Trophoblast cell (in vitro differentiated cells and primary cell): Measurements from ENCODE around the gene MAP3K1.

ENCODE experiments used
- DNase-seq, 2 donors: peaks; one replicate each; pipeline ENCODE4 v3.0.0-alpha.2; 2016
- H2AFZ ChIP-seq: 2 replicates; pipeline ENCODE4 v1.6.1; 2013; ENCODE audit warnings: low read length, moderate library complexity, mild to moderate bottlenecking; ENCODE audit not compliant: insufficient read depth, poor library complexity
- H2AK5ac ChIP-seq: 2 replicates; pipeline ENCODE4 v1.6.1; 2013; ENCODE audit warnings: mild to moderate bottlenecking, low read length
- H2BK120ac ChIP-seq: 2 replicates; pipeline ENCODE4 v1.6.1; 2013; ENCODE audit warnings: low read length, mild to moderate bottlenecking, moderate library complexity; ENCODE audit not compliant: insufficient read depth, poor library complexity
- H2BK12ac ChIP-seq: 2 replicates; pipeline ENCODE4 v1.6.1; 2013; ENCODE audit warnings: mild to moderate bottlenecking, low read length, moderate library complexity
- H2BK5ac ChIP-seq: 2 replicates; pipeline ENCODE4 v1.6.1; 2013; ENCODE audit warnings: low read length, low read depth, moderate library complexity, mild to moderate bottlenecking; ENCODE audit not compliant: poor library complexity
- H3K14ac ChIP-seq: 2 replicates; pipeline ENCODE4 v1.6.1; 2013; ENCODE audit warnings: mild to moderate bottlenecking, low read length
- H3K18ac ChIP-seq: 2 replicates; pipeline ENCODE4 v1.6.1; 2013; ENCODE audit warnings: mild to moderate bottlenecking, low read length
- H3K23ac ChIP-seq: 2 replicates; pipeline ENCODE4 v1.6.1; 2013; ENCODE audit warnings: low read length
- H3K27ac ChIP-seq: 2 replicates; pipeline ENCODE4 v1.5.1; 2013; ENCODE audit warnings: low read depth, mild to moderate bottlenecking, inconsistent platforms, low read length, moderate library complexity
- H3K27me3 ChIP-seq: 2 replicates; pipeline ENCODE4 v1.6.1; 2013; ENCODE audit warnings: inconsistent platforms, mild to moderate bottlenecking, low read length, moderate library complexity; ENCODE audit not compliant: insufficient read depth
- H3K36me3 ChIP-seq, 2 experiments: 1 replicate in 1 of 2; 2 replicates in 1 of 2; pipeline ENCODE4 v1.6.1; 2013; ENCODE audit warnings: low read length in 2 of 2, mild to moderate bottlenecking in 2 of 2, moderate library complexity in 1 of 2; ENCODE audit not compliant: insufficient read depth in 2 of 2, control insufficient read depth in 1 of 2
- H3K4ac ChIP-seq: 2 replicates; pipeline ENCODE4 v1.6.1; 2013; ENCODE audit warnings: low read depth, mild to moderate bottlenecking, low read length, moderate library complexity
- H3K4me1 ChIP-seq, 2 experiments: 1 replicate in 1 of 2; 2 replicates in 1 of 2; pipeline ENCODE4 v1.6.1; 2013; ENCODE audit warnings: low read length in 2 of 2, mild to moderate bottlenecking in 2 of 2, moderate library complexity in 1 of 2; ENCODE audit not compliant: insufficient read depth in 2 of 2, control insufficient read depth in 1 of 2
- H3K4me2 ChIP-seq: 2 replicates; pipeline ENCODE4 v1.6.1; 2013; ENCODE audit warnings: inconsistent platforms, mild to moderate bottlenecking, low read length, moderate library complexity
- H3K4me3 ChIP-seq: 2 replicates; pipeline ENCODE4 v1.5.1; 2013; ENCODE audit warnings: mild to moderate bottlenecking, low read depth, low read length, inconsistent platforms
- H3K79me1 ChIP-seq: one replicate; pipeline ENCODE4 v1.6.1; 2013; ENCODE audit warnings: low read length
- H3K79me2 ChIP-seq: 2 replicates; pipeline ENCODE4 v1.6.1; 2013; ENCODE audit warnings: low read length, mild to moderate bottlenecking; ENCODE audit not compliant: control insufficient read depth, insufficient read depth, poor library complexity
- H3K9ac ChIP-seq: 2 replicates; pipeline ENCODE4 v1.6.1; 2013; ENCODE audit warnings: mild to moderate bottlenecking, low read length
- H3K9me3 ChIP-seq: 2 replicates; pipeline ENCODE4 v1.6.1; 2013; ENCODE audit warnings: low read depth, mild to moderate bottlenecking, control low read depth, inconsistent platforms, low read length; ENCODE audit not compliant: insufficient read depth
- H4K12ac ChIP-seq: 2 replicates; pipeline ENCODE4 v1.6.1; 2013; ENCODE audit warnings: low read depth, mild to moderate bottlenecking, low read length, moderate library complexity
- H4K8ac ChIP-seq: 2 replicates; pipeline ENCODE4 v1.6.1; 2013; ENCODE audit warnings: low read depth, mild to moderate bottlenecking, low read length, moderate library complexity
- H4K91ac ChIP-seq: one replicate; pipeline ENCODE4 v1.6.1; 2013; ENCODE audit warnings: low read depth, mild to moderate bottlenecking, low read length, moderate library complexity
- WGBS: extraction: QIAGEN DNeasy Blood & Tissue Kit; methylation state at CpG from one replicate; pipeline ENCODE4 v1.1.7; 2013; ENCODE audit warnings: missing lambda C conversion rate; ENCODE audit not compliant: insufficient read length, insufficient coverage; ENCODE audit errors: extremely low coverage; 5-methylcytosine and 5-hydroxymethylcytosine counted together

The MAP3K1 gene

DNA sequence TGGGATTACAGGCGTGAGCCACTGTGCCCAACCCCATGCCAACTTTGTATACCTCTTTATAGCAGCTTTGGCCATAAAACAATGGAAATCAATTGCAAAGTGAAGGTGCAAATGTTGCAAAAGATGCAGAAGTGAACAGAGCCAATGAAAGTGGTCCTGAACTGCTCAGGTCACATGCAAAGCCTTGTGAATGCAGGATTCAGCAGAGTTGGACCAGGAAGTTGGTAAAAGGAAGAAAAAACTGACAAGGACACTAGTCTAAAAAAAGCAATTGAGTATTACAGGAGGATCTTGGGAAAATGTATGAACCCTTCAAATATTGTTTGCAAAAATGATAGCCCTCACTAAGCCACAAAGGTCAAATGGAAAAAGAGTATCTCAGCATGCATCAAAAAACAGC, 4.5 kb upstream of the MAP3K1 start:
- Histone ChIP-seq H2BK5ac (no peak overlapping the region), H2BK120ac (no peak overlapping the region), H3K14ac (no peak overlapping the region), H3K79me2 (peaks cover 7% of the 10 kb centered on the region), H3K18ac (no peak overlapping the region), H3K4me3 (no peak overlapping the region), H3K23ac (no peak overlapping the region), H4K91ac (no peak overlapping the region), H3K79me1 (peaks cover 14% of the 10 kb centered on the region), H3K4me1 (peaks cover 2 to 5% of the 10 kb centered on the region in 2 experiments), H3K4ac (no peak overlapping the region), H2AFZ (no peak overlapping the region), H3K27me3 (no peaks in the 10 kb centered on the region), H3K27ac (no peak overlapping the region), H3K9me3 (no peaks in the 10 kb centered on the region), H3K9ac (no peak overlapping the region), H2AK5ac (no peak overlapping the region), H3K36me3 (no peaks in the 10 kb centered on the region), H2BK12ac (no peak overlapping the region), H4K12ac (no peak overlapping the region), H3K4me2 (no peak overlapping the region), H4K8ac (no peak overlapping the region)
- DNase-seq, result no peak
- WGBS, result no CpG with 5 or more reads among the region's 1 CpG

DNA sequence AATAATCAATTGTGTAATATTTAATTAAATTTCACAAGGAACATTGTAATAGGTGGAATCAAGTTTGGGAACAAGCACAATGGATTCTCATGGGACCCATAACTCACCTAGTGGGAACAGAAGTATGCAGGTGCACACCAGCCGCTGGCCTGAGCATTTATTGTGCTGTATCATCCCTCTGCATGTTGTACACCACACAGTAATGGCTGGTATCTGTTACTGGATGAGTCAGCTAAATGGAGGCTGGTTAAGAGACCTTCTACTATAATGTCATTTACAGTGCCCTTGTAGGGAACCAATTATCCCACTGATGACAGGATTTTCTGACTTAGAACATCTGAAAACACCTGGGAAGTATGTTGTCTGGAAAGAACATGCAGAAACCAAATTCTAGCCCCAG, 3.2 kb upstream of the MAP3K1 start:
- no peaks in the 10 kb centered on the region for H3K9me3 ChIP-seq
- H3K14ac ChIP-seq, result no peak overlapping the region
- WGBS, result no CpG with 5 or more reads among the region's 1 CpG
- H4K8ac ChIP-seq, result no peak overlapping the region
- H4K91ac ChIP-seq, result no peak overlapping the region
- no peak overlapping the region for H3K27ac ChIP-seq
- no peak overlapping the region for H3K18ac ChIP-seq
- no peak overlapping the region for H3K4ac ChIP-seq
- H4K12ac ChIP-seq, result no peak overlapping the region
- H3K4me3 ChIP-seq, result no peak overlapping the region
- H3K36me3 ChIP-seq, result no peaks in the 10 kb centered on the region
- DNase-seq, result peak in 1 of 2 donors; percentile 36
- H3K27me3 ChIP-seq, result no peaks in the 10 kb centered on the region
- H3K79me2 ChIP-seq, result peaks cover 14% of the 10 kb centered on the region
- H3K9ac ChIP-seq, result no peak overlapping the region
- H2BK5ac ChIP-seq, result no peak overlapping the region
- H2BK12ac ChIP-seq, result no peak overlapping the region
- H3K4me2 ChIP-seq, result no peak overlapping the region
- H3K23ac ChIP-seq, result no peak overlapping the region
- peaks cover 2 to 5% of the 10 kb centered on the region in 2 experiments for H3K4me1 ChIP-seq
- H2AK5ac ChIP-seq, result no peak overlapping the region
- H3K79me1 ChIP-seq, result peaks cover 22% of the 10 kb centered on the region
- no peak overlapping the region for H2AFZ ChIP-seq
- no peak overlapping the region for H2BK120ac ChIP-seq

DNA sequence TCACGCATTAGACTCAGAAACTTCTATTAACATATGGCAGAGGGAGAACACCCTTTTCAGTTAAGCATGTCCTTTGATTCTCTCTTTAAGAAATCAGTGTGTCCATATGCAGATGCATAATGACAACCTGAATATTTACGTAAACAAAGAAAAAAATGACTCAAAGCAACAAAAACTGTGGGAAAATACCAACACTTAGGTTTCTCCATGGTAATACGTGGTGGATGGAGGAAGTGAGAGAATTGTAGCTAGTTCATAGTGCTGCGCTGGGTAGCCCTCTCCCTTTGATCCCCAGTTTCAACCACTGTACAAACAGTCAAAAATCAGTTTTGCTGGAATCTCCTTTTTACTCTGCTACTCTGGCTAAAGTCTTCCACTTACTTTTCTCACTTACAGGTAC, 2.0 kb upstream of the MAP3K1 start:
- Histone ChIP-seq H3K79me2 (peaks cover 14% of the 10 kb centered on the region), H3K9me3 (no peaks in the 10 kb centered on the region), H3K4me2 (no peak overlapping the region), H4K91ac (no peak overlapping the region), H3K27ac (no peak overlapping the region), H4K12ac (no peak overlapping the region), H2BK120ac (no peak overlapping the region), H3K9ac (no peak overlapping the region), H2AK5ac (no peak overlapping the region), H3K4me1 (peaks cover 2 to 5% of the 10 kb centered on the region in 2 experiments), H3K18ac (no peak overlapping the region), H3K36me3 (no peaks in the 10 kb centered on the region), H3K79me1 (peaks cover 22% of the 10 kb centered on the region), H3K27me3 (no peaks in the 10 kb centered on the region), H3K4ac (no peak overlapping the region), H3K14ac (no peak overlapping the region), H2BK5ac (no peak overlapping the region), H3K23ac (no peak overlapping the region), H2AFZ (no peak overlapping the region), H2BK12ac (no peak overlapping the region), H4K8ac (no peak overlapping the region), H3K4me3 (no peak overlapping the region)
- no peak for DNase-seq
- no CpG with 5 or more reads among the region's 4 CpGs for WGBS

DNA sequence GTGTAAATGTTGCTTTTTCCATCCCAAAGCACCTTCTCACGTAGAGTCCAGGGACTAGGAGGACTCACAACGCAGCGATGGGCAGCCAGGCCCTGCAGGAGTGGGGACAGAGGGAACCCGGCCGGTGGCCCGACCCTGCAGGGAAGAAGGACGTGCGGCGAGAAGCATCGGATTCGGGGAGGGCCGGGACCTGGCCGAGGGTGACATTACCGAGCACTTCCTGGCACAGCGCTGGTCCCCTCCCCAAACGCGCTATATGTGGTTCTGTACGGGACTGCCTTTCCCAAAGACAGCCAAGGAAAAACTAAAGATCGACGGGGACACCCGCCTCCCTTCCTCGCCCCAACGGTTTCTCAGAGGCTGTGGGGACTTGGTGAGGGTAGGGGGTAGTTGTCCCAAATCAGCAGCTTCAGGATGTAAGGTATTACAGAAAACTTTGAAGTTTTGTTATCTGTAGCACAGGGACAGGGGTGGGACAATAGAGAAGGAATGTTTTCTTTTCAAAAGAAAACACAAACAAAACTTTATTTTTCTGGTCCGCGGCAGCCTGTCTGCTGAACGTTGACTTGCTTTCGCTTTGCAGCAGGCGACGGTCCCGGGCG, 887 bp upstream of the MAP3K1 start:
- H3K4me1 ChIP-seq, result peaks cover 4 to 8% of the 10 kb centered on the region in 2 experiments
- H2AK5ac ChIP-seq, result no peak overlapping the region
- H3K27me3 ChIP-seq, result no peaks in the 10 kb centered on the region
- no peak overlapping the region for H3K23ac ChIP-seq
- H3K4ac ChIP-seq, result peak overlapping the region; percentile 60
- DNase-seq, result peak in 1 of 2 donors; percentile 36
- H2BK120ac ChIP-seq, result no peak overlapping the region
- H4K8ac ChIP-seq, result peak overlapping the region; percentile 68
- WGBS, result no CpG with 5 or more reads among the region's 31 CpGs
- H3K4me3 ChIP-seq, result peak overlapping the region; percentile 98
- peak overlapping the region; percentile 75 for H2BK12ac ChIP-seq
- H3K14ac ChIP-seq, result peak overlapping the region; percentile 81
- peaks cover 22% of the 10 kb centered on the region for H3K79me1 ChIP-seq
- H4K91ac ChIP-seq, result peak overlapping the region; percentile 42
- H3K79me2 ChIP-seq, result peaks cover 14% of the 10 kb centered on the region
- H3K9me3 ChIP-seq, result no peaks in the 10 kb centered on the region
- peak overlapping the region; percentile 63 for H3K18ac ChIP-seq
- H3K4me2 ChIP-seq, result peak overlapping the region; percentile 95
- H2BK5ac ChIP-seq, result peak overlapping the region; percentile 64
- peak overlapping the region; percentile 11 for H4K12ac ChIP-seq
- H3K27ac ChIP-seq, result peak overlapping the region; percentile 77
- H3K9ac ChIP-seq, result peak overlapping the region; percentile 48
- peak overlapping the region; percentile 51 for H2AFZ ChIP-seq
- no peaks in the 10 kb centered on the region for H3K36me3 ChIP-seq
